Ovary (tissue), 10 donors: Measurements from ENCODE around the gene METTL16. TPM values are rescaled to one million over a fixed set of nuclear protein-coding genes. Genes with fewer than 3 reads are reported as not detected.

Experiments
- DNase-seq, 5 donors: peaks; one replicate each; pipeline ENCODE4 v3.0.0-alpha.2; 2019 to 2020
- H3K27ac ChIP-seq, 2 donors: fragments of 200-600 bp; one replicate each; pipeline versions ENCODE4 v1.5.1 to v1.8.0; 2019 to 2022
- H3K27me3 ChIP-seq: fragments of 200-600 bp; one replicate; pipeline ENCODE4 v1.8.0; 2022
- H3K36me3 ChIP-seq: fragments of 200-600 bp; sonication (generic); one replicate; pipeline ENCODE4 v1.5.1; 2019
- H3K4me1 ChIP-seq: one replicate; pipeline ENCODE4 v1.8.1; 2013; ENCODE audit warnings: mild to moderate bottlenecking, moderate library complexity; ENCODE audit not compliant: insufficient read depth
- H3K4me3 ChIP-seq: fragments of 200-600 bp; sonication (generic); one replicate; pipeline ENCODE4 v1.5.1; 2017
- H3K9me3 ChIP-seq, 2 donors: fragments of 200-600 bp in 1 of 2; sonication (generic) in 1 of 2; one replicate each; pipeline versions ENCODE4 v1.5.1 to v1.8.1; 2013 to 2019; ENCODE audit warnings: mild to moderate bottlenecking in 1 of 2, moderate library complexity in 1 of 2
- CTCF ChIP-seq, 3 donors: fragments of 450-650 bp in 2 of 3; fragments of 200-600 bp in 1 of 3; IDR thresholded peaks; one replicate each; pipeline versions ENCODE4 v1.5.1 to v1.8.0; 2016 to 2022; ENCODE audit warnings: antibody characterized with exemption in 3 of 3, mild to moderate bottlenecking in 1 of 3
- EP300 ChIP-seq: sonication (generic); formaldehyde crosslinking; IDR thresholded peaks from one replicate; pipeline ENCODE4 v1.6.1; 2017; ENCODE audit warnings: antibody characterized with exemption
- POLR2A ChIP-seq: fragments of 450-650 bp; IDR thresholded peaks from one replicate; pipeline ENCODE4 v1.6.1; 2017; ENCODE audit warnings: antibody characterized with exemption, mild to moderate bottlenecking, moderate library complexity
- WGBS, 3 donors: extraction: QIAGEN DNeasy Blood & Tissue Kit in 1 of 3; methylation state at CpG; one replicate each; pipeline versions ENCODE4 v1.1.5 to v1.1.7; 2013 to 2017; 5-methylcytosine and 5-hydroxymethylcytosine counted together
- intact Hi-C, 4 donors: fragments of 100-400 bp; cut with DNase I; formaldehyde crosslinking; loops; one replicate each; pipeline versions ENCODE4 v1.11.0 to v1.15.1; 2022 to 2023
- long read RNA-seq, 3 donors: library from polyadenylated mRNA in 2 of 3; unstranded in 2 of 3; transcript quantifications; one replicate each; pipeline ENCODE4 v2.0.0 and lab custom pipeline, GENCODE V29; 2021 to 2026
- polyA plus RNA-seq, 2 donors: library from polyadenylated mRNA; stranded (reverse); fragments of 200-250 nt in 1 of 2; fragments of 350-450 nt in 1 of 2; fragmentation: Illumina TruSeq in 1 of 2; extraction: RNeasy Lipid Tissue Mini Kit (QIAGEN cat#74804) in 1 of 2; gene quantifications; one replicate each; pipeline ENCODE4 v1.2.3, GENCODE V29; 2013 to 2014
- total RNA-seq, 7 donors: library from RNA; depleted of rRNA in 2 of 7; stranded (reverse); fragments of >200 nt in 2 of 7; fragmentation: NEBNext Ultra II Directional in 3 of 7; extraction: Animal tissue kit (Norgen Biotek cat#: 25700) in 3 of 7; gene quantifications; one replicate each; pipeline versions ENCODE4 v1.1.0 to v1.2.4, GENCODE V29; 2016 to 2023
- donor health status: DM: no; HTN: no; CAD: no; lungs with moderate emphysema.
- donor health status: DM: no; HTN: no; CAD: no.
- donor health status: Bipolar disorder and iron deficiency.
- donor health status: DM: yes; HTN: yes; CAD: no.
- donor health status: DM: no; HTN: no; CAD: no.
- donor health status: DM: yes; HTN: yes; CAD: no.

METTL16 gene
- total RNA-seq (10 to 100 TPM; 18.4 to 69.1 (median 42.7) TPM), polyA plus RNA-seq (10 to 100 TPM; 26.3 to 26.8 TPM)
- long read RNA-seq, donor 1, full-length matches to known transcripts: 3 of 24 reads
- long read RNA-seq, donor 1, partial matches to known transcripts: 7 of 24 reads
- long read RNA-seq, donor 1, other reads (novel, unspliced or antisense): 14 of 24 reads
- long read RNA-seq, donor 2, full-length matches to known transcripts: 2 of 12 reads
- long read RNA-seq, donor 2, partial matches to known transcripts: 10 of 12 reads
- long read RNA-seq, donor 2, other reads (novel, unspliced or antisense): 0 of 12 reads
- long read RNA-seq, donor 3, full-length matches to known transcripts: 1 of 11 reads
- long read RNA-seq, donor 3, partial matches to known transcripts: 4 of 11 reads
- long read RNA-seq, donor 3, other reads (novel, unspliced or antisense): 6 of 11 reads

DNA sequence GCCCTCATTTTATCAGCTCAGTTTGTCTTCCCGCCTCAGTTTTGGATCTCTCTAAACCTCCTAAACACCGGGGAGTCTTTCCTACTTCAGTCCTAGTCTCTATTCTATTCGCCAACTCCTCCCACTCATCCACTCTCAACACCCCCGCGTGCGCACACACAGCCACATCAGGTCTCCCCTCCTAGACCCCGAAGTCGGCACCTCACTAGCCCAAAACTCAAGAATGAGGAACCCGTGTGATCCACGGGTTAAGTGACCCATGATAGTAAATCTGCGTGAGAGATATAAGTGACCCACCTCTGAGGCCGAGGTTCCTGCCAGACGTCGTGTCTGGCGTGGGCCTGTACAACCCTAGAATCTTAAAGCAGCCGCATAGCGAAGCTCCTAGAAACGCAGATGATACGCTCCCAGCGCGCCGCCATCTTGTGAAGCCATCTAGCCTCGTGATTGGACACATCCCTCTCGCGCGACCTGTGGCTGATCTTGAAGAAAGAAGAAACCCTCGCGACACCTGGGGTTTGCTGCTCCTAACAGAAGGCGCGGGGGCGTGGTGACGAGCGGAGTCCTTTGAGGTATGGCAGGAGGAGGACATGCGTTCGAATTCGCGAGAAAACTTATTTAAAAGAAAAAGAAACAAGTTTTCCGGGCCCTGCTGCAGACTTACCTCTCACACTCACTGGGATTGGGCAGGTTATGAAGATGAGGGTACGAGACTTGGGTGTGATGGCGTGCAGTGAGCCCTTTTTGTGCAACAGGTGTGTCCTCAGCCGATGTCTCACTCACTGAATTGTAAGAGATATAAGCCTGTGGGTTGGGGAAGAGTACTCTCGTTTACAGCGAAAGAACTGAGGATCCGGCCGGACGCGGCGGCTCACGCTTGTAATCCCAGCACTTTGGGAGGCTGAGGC, at the start of gene METTL16:
Gene METTL16, minus strand, starts transcription at position 427 of the 908 bp plus-strand sequence. CDS start 9,557 bp downstream, outside the sequence.
- Histone ChIP-seq H3K9me3 (no peaks in the 10 kb centered on the region), H3K36me3 (no peaks in the 10 kb centered on the region), H3K27me3 (no peaks in the 10 kb centered on the region), H3K4me1 (peaks cover 11% of the 10 kb centered on the region), H3K4me3 (peak within 1 kb of the TSS; percentile 81), H3K27ac (peak within 1 kb of the TSS; percentile 31 to 86)
- WGBS, 3 donors: 0 to 1% (median 0%) methylated on average over 49 of the region's 49 CpGs
- intact Hi-C loops: loop anchor here in 1 of 4 donors (5.0 kb wide), 1 partner anchor 89 kb away; no protein-coding TSS in a partner anchor
- DNase-seq: peak; percentile 94 to 97 (median 96)
- no peak for TF ChIP-seq EP300
- peak; percentile 77 for TF ChIP-seq POLR2A

GRCh38 chr17:2560658-2561057, 49.0 kb upstream of the METTL16 start:
- 85 to 91% (median 89%) methylated on average over 5 of the region's 5 CpGs for WGBS, 3 donors

GRCh38 chr17:2551928-2552327, 40.2 kb upstream of the METTL16 start:
- intact Hi-C loops: no loop called here
- no peak for DNase-seq
- Histone ChIP-seq H3K4me1 (no peaks in the 10 kb centered on the region), H3K27ac (no peak overlapping the region), H3K36me3 (no peaks in the 10 kb centered on the region), H3K4me3 (no peak overlapping the region), H3K27me3 (no peaks in the 10 kb centered on the region), H3K9me3 (no peaks in the 10 kb centered on the region)
- TF ChIP-seq EP300: no peak
- no peak for TF ChIP-seq POLR2A
- no peak for TF ChIP-seq CTCF (IDR thresholded peaks at IDR 0.05)
- WGBS, 3 donors: 31% methylated on average over 9 of the region's 9 CpGs

More at GRCh38 chr17:2560658-2561057, 49.0 kb upstream of the METTL16 start:
- Histone ChIP-seq H3K36me3 (no peaks in the 10 kb centered on the region), H3K9me3 (no peaks in the 10 kb centered on the region), H3K4me1 (no peaks in the 10 kb centered on the region), H3K27ac (no peak overlapping the region), H3K27me3 (no peaks in the 10 kb centered on the region), H3K4me3 (no peak overlapping the region)
- intact Hi-C loops: no loop called here
- no peak for DNase-seq
- TF ChIP-seq POLR2A (no peak), CTCF (IDR thresholded peaks at IDR 0.05) (no peak), EP300 (no peak)

- no peaks in the 10 kb centered on the region for H3K9me3 ChIP-seq
- WGBS, 3 donors: 27 to 29% (median 28%) methylated on average over 10 of the region's 10 CpGs
- no peaks in the 10 kb centered on the region for H3K36me3 ChIP-seq
- H3K27me3 ChIP-seq: no peaks in the 10 kb centered on the region
- no peak for DNase-seq
- intact Hi-C loops: no loop called here
- no peak for TF ChIP-seq CTCF (IDR thresholded peaks at IDR 0.05)
- TF ChIP-seq POLR2A: no peak
- TF ChIP-seq EP300: no peak
- H3K4me3 ChIP-seq: no peak overlapping the region
- no peaks in the 10 kb centered on the region for H3K4me1 ChIP-seq
- H3K27ac ChIP-seq: no peak overlapping the region
Measured at GRCh38 chr17:2551493-2551892, 39.8 kb upstream of the METTL16 start.
